CD4-positive, CD25-positive, alpha-beta regulatory T cell (primary cell): ENCODE data around the gene HTRA3. TPM values are rescaled to one million over a fixed set of nuclear protein-coding genes. Genes with fewer than 3 reads are reported as not detected.
"Not testable (repeated sequence)": the region's sequence is repeated elsewhere in the genome, so short reads cannot be mapped to it uniquely, and the experiment has no call there.

Experiments used
- ATAC-seq, 2 donors: fragments of 150-1000 bp; cut with Tn5 transposase; one replicate each; pipeline ENCODE4 v1.10.0; 2021; ENCODE audit warnings: low read depth in 2 of 2, moderate number of reproducible peaks in 2 of 2, moderate library complexity in 1 of 2
- DNase-seq, 3 donors: peaks; one replicate each; pipeline versions ENCODE4 v3.0.0 to v3.0.0-alpha.2; 2012 to 2022; ENCODE audit warnings: mixed read lengths in 1 of 3
- H3K27ac ChIP-seq: one replicate; pipeline ENCODE4 v1.7.0; 2013; ENCODE audit warnings: mild to moderate bottlenecking, low read length; ENCODE audit not compliant: insufficient read depth, poor library complexity, severe bottlenecking
- H3K27me3 ChIP-seq: one replicate; pipeline ENCODE4 v1.7.0; 2013; ENCODE audit warnings: low read length; ENCODE audit not compliant: control insufficient read depth, insufficient read depth
- H3K36me3 ChIP-seq: one replicate; pipeline ENCODE4 v1.7.0; 2013; ENCODE audit warnings: mild to moderate bottlenecking, low read length, moderate library complexity; ENCODE audit not compliant: control insufficient read depth, insufficient read depth
- H3K4me1 ChIP-seq: 2 replicates; pipeline ENCODE4 v1.7.0; 2013; ENCODE audit warnings: mild to moderate bottlenecking, low read length; ENCODE audit not compliant: insufficient read depth, control insufficient read depth, poor library complexity, severe bottlenecking
- H3K4me3 ChIP-seq: one replicate; pipeline ENCODE4 v1.7.0; 2013; ENCODE audit warnings: low read depth, mild to moderate bottlenecking, low read length, moderate library complexity
- H3K9me3 ChIP-seq, 2 experiments: 1 replicate in 1 of 2; 2 replicates in 1 of 2; pipeline ENCODE4 v1.7.0; 2013; ENCODE audit warnings: low read length in 2 of 2, mild to moderate bottlenecking in 1 of 2, moderate library complexity in 1 of 2; ENCODE audit not compliant: control insufficient read depth in 2 of 2
- H3K27ac Mint-ChIP-seq, 3 donors: one replicate each; pipeline ENCODE4 v1.8.0; 2020 to 2022; ENCODE audit warnings: mild to moderate bottlenecking in 3 of 3, mixed read lengths in 3 of 3, moderate library complexity in 2 of 3
- H3K27me3 Mint-ChIP-seq: one replicate; pipeline ENCODE4 v1.8.0; 2022; ENCODE audit warnings: mild to moderate bottlenecking, mixed read lengths
- H3K36me3 Mint-ChIP-seq: one replicate; pipeline ENCODE4 v1.8.0; 2020; ENCODE audit warnings: mixed read lengths
- H3K4me1 Mint-ChIP-seq, 4 donors: one replicate each; pipeline ENCODE4 v1.8.0; 2020 to 2022; ENCODE audit warnings: mixed read lengths in 4 of 4, mild to moderate bottlenecking in 1 of 4
- H3K4me3 Mint-ChIP-seq, 4 donors: one replicate each; pipeline ENCODE4 v1.8.0; 2020 to 2022; ENCODE audit warnings: mild to moderate bottlenecking in 4 of 4, mixed read lengths in 4 of 4, moderate library complexity in 3 of 4
- H3K9me3 Mint-ChIP-seq, 7 donors: one replicate each; pipeline ENCODE4 v1.8.0; 2020 to 2022; ENCODE audit warnings: mixed read lengths in 7 of 7, mild to moderate bottlenecking in 3 of 7, moderate library complexity in 2 of 7
- polyA plus RNA-seq, 4 donors: library from polyadenylated mRNA; unstranded; fragments of 300-500 nt; fragmentation: Illumina TruSeq; gene quantifications; one replicate each; pipeline ENCODE4 v1.2.3, GENCODE V29; 2021
- total RNA-seq: library from RNA; stranded (reverse); gene quantifications from one replicate; pipeline ENCODE4 v1.2.3, GENCODE V29; 2022

The HTRA3 gene
- total and polyA plus RNA-seq, 5 donors from 2014 or later = not detected

DNA sequence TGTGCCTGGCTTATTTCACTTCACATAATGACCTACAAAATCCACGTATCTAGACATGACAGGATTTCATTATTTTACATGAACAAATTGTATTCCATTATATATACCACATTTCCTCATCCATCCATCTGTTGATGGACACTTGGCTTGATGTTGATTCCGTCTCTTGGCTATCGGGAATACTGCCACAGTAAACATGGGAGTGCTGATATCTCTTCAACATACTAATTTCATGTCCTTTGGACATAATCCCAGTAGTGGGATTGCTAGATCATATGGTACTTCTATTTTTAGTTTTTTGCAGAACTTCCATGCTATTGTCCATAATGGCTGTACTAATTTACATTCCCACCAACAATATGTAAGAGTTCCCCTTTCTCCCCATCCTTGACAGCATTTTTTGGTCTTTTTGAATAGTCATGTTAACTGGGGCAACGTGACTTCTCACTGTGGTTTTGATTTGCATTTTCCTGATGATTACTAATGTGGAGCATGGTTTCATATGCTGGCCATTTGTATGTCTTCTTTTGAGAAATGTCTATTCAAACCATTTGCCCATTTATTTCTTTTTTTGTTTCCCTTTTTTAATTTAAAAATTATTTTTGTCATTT is 68.9 kb downstream of the HTRA3 start:
- H3K4me3 ChIP-seq = no peak overlapping the region
- no peaks in the 10 kb centered on the region for H3K4me1 ChIP-seq
- H3K9me3 Mint-ChIP-seq = peaks cover 0 to 20% (median 10%) of the 10 kb centered on the region in 7 donors
- no peaks in the 10 kb centered on the region for H3K36me3 ChIP-seq
- H3K4me1 Mint-ChIP-seq = no peaks in the 10 kb centered on the region
- DNase-seq (no peak), ATAC-seq (no peak)
- no peaks in the 10 kb centered on the region for H3K36me3 Mint-ChIP-seq
- no peak overlapping the region for H3K27ac ChIP-seq
- peaks cover 9% of the 10 kb centered on the region for H3K27me3 Mint-ChIP-seq
- H3K4me3 Mint-ChIP-seq = no peak overlapping the region
- no peak overlapping the region for H3K27ac Mint-ChIP-seq
- H3K9me3 ChIP-seq = peaks cover 5 to 8% of the 10 kb centered on the region in 2 experiments
- no peaks in the 10 kb centered on the region for H3K27me3 ChIP-seq

DNA sequence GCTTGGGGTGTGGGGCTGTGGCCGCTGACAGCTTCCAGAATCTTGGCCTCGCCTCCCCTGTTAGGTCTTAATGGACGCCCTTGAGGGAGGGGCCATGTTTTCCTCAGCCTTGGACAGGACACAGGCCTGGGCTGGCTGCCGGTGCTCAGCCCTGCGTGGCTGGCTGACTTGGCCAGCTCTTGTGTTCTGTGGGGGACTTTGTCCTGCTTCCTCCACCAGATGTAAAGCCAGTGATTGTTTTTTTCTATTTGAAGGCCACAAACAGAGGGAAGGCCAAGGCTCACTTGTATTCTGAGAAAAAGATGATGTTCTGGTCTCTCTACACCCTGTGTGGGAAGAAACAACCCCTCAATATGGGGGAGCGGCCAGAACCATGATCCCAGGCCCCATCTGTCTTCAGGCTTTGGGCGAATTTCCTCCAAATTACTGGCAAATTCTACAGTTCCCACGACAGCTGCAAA is 71.3 kb downstream of the HTRA3 start:
- DNase-seq = no peak
- peaks cover 3% of the 10 kb centered on the region in 2 experiments for H3K9me3 ChIP-seq
- H3K4me1 Mint-ChIP-seq = no peaks in the 10 kb centered on the region
- no peak overlapping the region for H3K27ac Mint-ChIP-seq
- H3K4me1 ChIP-seq = no peaks in the 10 kb centered on the region
- H3K9me3 Mint-ChIP-seq = peaks cover 0 to 14% (median 8%) of the 10 kb centered on the region in 7 donors
- H3K27me3 Mint-ChIP-seq = peaks cover 9% of the 10 kb centered on the region
- H3K36me3 ChIP-seq = no peaks in the 10 kb centered on the region
- H3K27me3 ChIP-seq = no peaks in the 10 kb centered on the region
- H3K4me3 ChIP-seq = no peak overlapping the region
- no peak for ATAC-seq
- no peak overlapping the region for H3K4me3 Mint-ChIP-seq
- no peaks in the 10 kb centered on the region for H3K36me3 Mint-ChIP-seq
- H3K27ac ChIP-seq = no peak overlapping the region

DNA sequence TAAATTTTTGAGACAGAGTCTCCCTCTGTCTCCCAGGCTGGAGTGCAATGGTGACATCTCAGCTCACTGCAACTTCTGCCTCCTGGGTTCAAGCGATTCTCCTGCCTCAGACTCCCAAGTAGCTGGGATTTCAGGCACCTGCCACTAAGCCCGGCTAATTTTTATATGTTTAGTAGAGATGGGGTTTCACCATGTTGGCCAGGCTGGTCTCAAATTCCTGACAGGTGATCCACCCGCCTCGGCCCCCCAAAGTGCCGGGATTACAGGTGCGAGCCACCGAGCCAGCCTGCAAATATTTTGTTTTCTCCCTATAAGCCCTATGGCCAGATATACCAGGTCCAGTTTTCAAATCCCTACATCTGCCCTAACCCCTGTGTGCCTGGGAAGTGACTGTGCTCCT is 71.7 kb downstream of the HTRA3 start:
- peaks cover 0 to 12% (median 6%) of the 10 kb centered on the region in 7 donors for H3K9me3 Mint-ChIP-seq
- H3K9me3 ChIP-seq, DNase-seq, H3K27me3 ChIP-seq, H3K4me1 Mint-ChIP-seq, H3K36me3 Mint-ChIP-seq, H3K4me3 Mint-ChIP-seq, H3K4me1 ChIP-seq, H3K36me3 ChIP-seq, ATAC-seq, H3K27me3 Mint-ChIP-seq, H3K4me3 ChIP-seq, H3K27ac Mint-ChIP-seq, H3K27ac ChIP-seq: not testable (repeated sequence)

DNA sequence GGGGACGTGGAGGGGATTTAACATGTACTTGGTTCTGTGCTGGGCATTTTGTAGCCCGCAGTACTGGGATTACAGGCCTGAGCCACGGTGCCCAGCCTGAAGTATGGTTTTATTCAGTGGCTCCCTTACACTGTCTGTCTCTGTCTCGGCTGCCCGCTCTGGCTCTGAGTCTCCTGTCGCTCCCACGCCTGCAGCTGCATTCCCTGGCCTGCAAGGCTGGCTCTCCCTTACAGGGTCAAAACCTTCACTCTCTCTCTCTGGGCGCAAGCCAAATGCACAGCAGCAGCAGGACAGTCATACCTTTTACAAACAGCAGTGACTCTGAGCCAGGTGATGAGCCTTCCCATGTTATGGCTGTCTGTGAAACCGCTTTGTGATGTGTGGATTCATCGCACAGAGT is 72.1 kb downstream of the HTRA3 start:
- H3K4me3 Mint-ChIP-seq = no peak overlapping the region
- DNase-seq = no peak
- H3K27ac Mint-ChIP-seq = peak overlapping the region in 1 of 3 donors; percentile 10
- H3K9me3 Mint-ChIP-seq = peaks cover 0 to 10% (median 2%) of the 10 kb centered on the region in 7 donors
- no peaks in the 10 kb centered on the region for H3K36me3 Mint-ChIP-seq
- Histone ChIP-seq H3K4me3 (no peak overlapping the region), H3K4me1 (no peaks in the 10 kb centered on the region), H3K36me3 (no peaks in the 10 kb centered on the region), H3K27me3 (no peaks in the 10 kb centered on the region), H3K27ac (no peak overlapping the region), H3K9me3 (no peaks in the 10 kb centered on the region)
- peaks cover 9% of the 10 kb centered on the region for H3K27me3 Mint-ChIP-seq
- H3K4me1 Mint-ChIP-seq = no peaks in the 10 kb centered on the region
- no peak for ATAC-seq

DNA sequence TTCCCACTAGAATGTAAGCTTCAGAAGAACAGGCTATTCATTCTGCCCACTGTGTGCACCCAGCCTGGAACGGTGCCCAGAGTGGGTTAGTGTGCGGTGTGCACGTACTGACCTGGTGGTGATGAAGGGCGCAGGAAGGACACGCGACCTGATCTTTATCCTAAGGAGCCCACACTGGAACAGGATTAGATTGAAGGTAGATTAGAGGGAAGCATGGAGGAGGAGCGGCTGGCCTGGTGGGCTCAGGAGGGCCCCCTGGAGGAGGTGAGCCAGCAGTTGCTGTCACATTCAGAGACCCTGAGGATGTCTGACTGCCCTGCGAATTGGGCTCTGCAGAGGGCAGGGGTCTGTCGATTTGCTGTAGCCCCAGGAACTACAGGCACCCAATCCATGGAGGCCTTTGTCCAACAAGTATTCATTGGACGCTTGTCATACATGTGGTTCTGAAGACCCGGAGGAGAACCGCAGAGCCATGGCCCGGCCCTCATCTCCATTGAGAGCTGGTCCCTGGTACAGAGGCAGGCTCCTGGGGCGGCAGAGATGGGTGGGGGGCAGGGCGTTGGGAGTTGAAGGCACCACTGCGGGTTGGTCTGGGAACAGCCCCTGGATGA is 73.2 kb downstream of the HTRA3 start:
- ATAC-seq (no peak), DNase-seq (no peak)
- H3K4me1 Mint-ChIP-seq = no peaks in the 10 kb centered on the region
- no peaks in the 10 kb centered on the region for H3K36me3 Mint-ChIP-seq
- Histone ChIP-seq H3K27ac (no peak overlapping the region), H3K27me3 (no peaks in the 10 kb centered on the region), H3K9me3 (no peaks in the 10 kb centered on the region), H3K4me3 (no peak overlapping the region), H3K4me1 (no peaks in the 10 kb centered on the region), H3K36me3 (no peaks in the 10 kb centered on the region)
- H3K4me3 Mint-ChIP-seq = no peak overlapping the region
- H3K27ac Mint-ChIP-seq = no peak overlapping the region
- peaks cover 0 to 7% (median 0%) of the 10 kb centered on the region in 7 donors for H3K9me3 Mint-ChIP-seq
- peaks cover 9% of the 10 kb centered on the region for H3K27me3 Mint-ChIP-seq

DNA sequence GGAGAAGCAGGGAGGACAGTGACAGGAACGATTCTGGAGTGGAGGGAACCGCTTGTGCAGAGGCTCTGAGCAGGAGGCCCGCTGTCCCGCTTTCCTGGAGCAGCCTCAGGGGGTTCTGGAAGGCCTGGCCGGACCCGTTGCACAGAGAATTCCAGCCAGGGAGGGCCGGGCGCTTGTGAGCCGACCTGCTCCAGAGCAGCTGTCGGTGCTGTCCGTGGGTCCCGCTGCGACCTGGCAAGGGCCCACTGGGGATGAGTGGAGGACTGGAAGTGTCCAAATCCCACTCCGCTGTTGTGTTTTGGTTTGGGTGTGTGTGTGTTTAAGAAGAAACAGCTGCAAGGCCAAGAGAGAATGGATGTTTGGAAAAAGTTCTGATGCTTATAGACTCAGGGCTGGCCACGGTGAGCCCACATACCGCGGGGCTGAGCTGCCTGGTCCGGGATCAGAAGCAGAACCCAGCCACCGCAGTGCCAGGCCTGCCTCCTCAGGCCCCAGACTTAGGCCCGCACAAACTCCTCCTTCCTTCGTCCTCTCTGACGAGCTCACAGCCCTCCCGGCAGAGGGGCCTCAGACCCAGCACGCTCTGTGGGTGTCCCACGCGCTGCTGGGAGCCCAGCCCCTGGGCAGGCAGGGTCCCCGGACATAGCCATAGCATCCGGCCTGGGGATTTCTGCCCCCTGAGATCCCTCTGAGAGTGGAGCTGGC is 73.9 kb downstream of the HTRA3 start:
- H3K27ac ChIP-seq = no peak overlapping the region
- no peaks in the 10 kb centered on the region for H3K4me1 Mint-ChIP-seq
- ATAC-seq (no peak), DNase-seq (no peak)
- no peaks in the 10 kb centered on the region for H3K4me1 ChIP-seq
- no peaks in the 10 kb centered on the region for H3K36me3 Mint-ChIP-seq
- peaks cover 0 to 2% (median 0%) of the 10 kb centered on the region in 7 donors for H3K9me3 Mint-ChIP-seq
- H3K36me3 ChIP-seq = no peaks in the 10 kb centered on the region
- no peak overlapping the region for H3K4me3 ChIP-seq
- peaks cover 9% of the 10 kb centered on the region for H3K27me3 Mint-ChIP-seq
- H3K27me3 ChIP-seq = no peaks in the 10 kb centered on the region
- H3K4me3 Mint-ChIP-seq = no peak overlapping the region
- H3K9me3 ChIP-seq = no peaks in the 10 kb centered on the region
- no peak overlapping the region for H3K27ac Mint-ChIP-seq

DNA sequence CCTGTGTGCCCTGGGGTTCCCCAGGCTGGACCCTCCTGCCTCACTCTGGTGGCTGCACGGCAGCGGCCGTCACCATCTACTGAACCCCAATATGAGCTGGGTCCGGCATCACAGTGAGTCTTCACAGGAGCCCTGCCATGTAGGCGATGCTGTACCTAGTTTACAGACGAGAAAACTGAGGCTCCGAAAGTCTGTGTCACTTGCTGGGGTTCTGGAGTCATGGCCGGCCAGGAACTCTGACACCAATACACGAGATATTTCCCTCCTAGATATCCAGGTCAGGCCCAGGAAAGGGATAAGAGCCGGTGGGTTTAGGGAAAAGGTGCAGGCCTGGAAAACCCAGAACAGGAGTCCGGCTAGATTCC is 74.4 kb downstream of the HTRA3 start:
- Histone ChIP-seq H3K27me3 (no peaks in the 10 kb centered on the region), H3K9me3 (no peaks in the 10 kb centered on the region), H3K36me3 (no peaks in the 10 kb centered on the region), H3K4me3 (no peak overlapping the region), H3K4me1 (no peaks in the 10 kb centered on the region), H3K27ac (no peak overlapping the region)
- peaks cover 9% of the 10 kb centered on the region for H3K27me3 Mint-ChIP-seq
- H3K4me1 Mint-ChIP-seq = no peaks in the 10 kb centered on the region
- DNase-seq (no peak), ATAC-seq (no peak)
- peaks cover 0 to 2% (median 0%) of the 10 kb centered on the region in 7 donors for H3K9me3 Mint-ChIP-seq
- H3K4me3 Mint-ChIP-seq = no peak overlapping the region
- no peak overlapping the region for H3K27ac Mint-ChIP-seq
- H3K36me3 Mint-ChIP-seq = no peaks in the 10 kb centered on the region
